Adrenal gland (tissue), 12 donors: ENCODE measurements around the gene SLC24A4. TPM values are rescaled to one million over a fixed set of nuclear protein-coding genes. Genes with fewer than 3 reads are reported as not detected.
A peak's percentile ranks its signal among the peaks of the same experiment; 100 is the strongest.

Experiments
- DNase-seq, 7 donors: peaks; one replicate each; pipeline ENCODE4 v3.0.0-alpha.2; 2019 to 2020
- H3K27ac ChIP-seq, 5 donors: fragments of 200-600 bp; sonication (generic) in 4 of 5; 1 replicate in 3 of 5; 2 replicates in 2 of 5; pipeline versions ENCODE4 v1.5.1 to v1.8.0; 2016 to 2020; ENCODE audit warnings: mild to moderate bottlenecking in 1 of 5
- H3K27me3 ChIP-seq: fragments of 200-600 bp; 2 replicates; pipeline ENCODE4 v1.8.0; 2021
- H3K36me3 ChIP-seq, 2 donors: fragments of 200-600 bp; replicated peaks in 1 of 2; 1 replicate in 1 of 2; 2 replicates in 1 of 2; pipeline versions ENCODE4 v1.5.1 to v1.8.0; 2018 to 2022
- H3K4me1 ChIP-seq, 2 donors: fragments of 200-600 bp; replicated peaks in 1 of 2; 1 replicate in 1 of 2; 2 replicates in 1 of 2; pipeline versions ENCODE4 v1.5.1 to v1.8.0; 2018 to 2021
- H3K4me3 ChIP-seq, 4 donors: fragments of 200-600 bp; sonication (generic) in 3 of 4; one replicate each; pipeline ENCODE4 v1.5.1; 2016 to 2018
- H3K9me3 ChIP-seq, 3 donors: fragments of 200-600 bp; sonication (generic) in 1 of 3; replicated peaks in 1 of 3; 1 replicate in 2 of 3; 2 replicates in 1 of 3; pipeline versions ENCODE4 v1.5.1 to v1.8.0; 2016 to 2021
- POLR2A ChIP-seq, 2 donors: fragments of 450-650 bp; IDR thresholded peaks; one replicate each; pipeline ENCODE4 v1.6.1; 2017; ENCODE audit warnings: antibody characterized with exemption in 2 of 2, mild to moderate bottlenecking in 2 of 2, moderate library complexity in 1 of 2
- WGBS, 4 donors: extraction: QIAGEN DNeasy Blood & Tissue Kit in 2 of 4; methylation state at CpG; one replicate each; pipeline versions ENCODE4 v1.1.5 to v1.1.7; 2013 to 2017; 5-methylcytosine and 5-hydroxymethylcytosine counted together
- intact Hi-C, 2 donors: fragments of 100-400 bp; cut with DNase I; formaldehyde crosslinking; loops; one replicate each; pipeline versions ENCODE4 v1.14.1 to v1.15.0; 2022 to 2023
- polyA plus RNA-seq, 3 donors: library from polyadenylated mRNA; stranded (reverse); fragments of 200-250 nt in 2 of 3; fragments of 350-450 nt in 1 of 3; fragmentation: Illumina TruSeq in 1 of 3; extraction: RNeasy Lipid Tissue Mini Kit (QIAGEN cat#74804) in 1 of 3; gene quantifications; one replicate each; pipeline ENCODE4 v1.2.3, GENCODE V29; 2013 to 2014
- total RNA-seq, 9 donors: library from RNA; depleted of rRNA in 4 of 9; stranded (reverse); fragments of >200 nt in 4 of 9; fragments of 120-200 nt in 1 of 9; fragmentation: NEBNext Ultra II Directional in 1 of 9; extraction: Animal tissue kit (Norgen Biotek cat#: 25700) in 1 of 9; gene quantifications; one replicate each; pipeline versions ENCODE4 v1.1.0 to v1.2.4, GENCODE V29; 2013 to 2023
- TF ChIP-seq, protein P1 (sequence below), 6 experiments: fragments of 450-650 bp in 4 of 6; fragments of 200-600 bp in 2 of 6; sonication (generic) in 1 of 6; IDR thresholded peaks; 1 replicate in 5 of 6; 2 replicates in 1 of 6; pipeline versions ENCODE4 v1.5.1 to v1.8.0; 2016 to 2021; ENCODE audit warnings: antibody characterized with exemption in 6 of 6, mild to moderate bottlenecking in 2 of 6, moderate library complexity in 1 of 6
- donor health status: healthy with polysubstance abuse.
- donor health status: Bipolar disorder and iron deficiency.
- donor health status: DM: yes; HTN: yes; CAD: no.
- donor health status: DM: no; HTN: no; CAD: no.
- donor health status: DM: no; HTN: no; CAD: no.
- donor health status: DM: yes; HTN: yes; CAD: no.

The SLC24A4 gene
- total and polyA plus RNA-seq, 12 donors: 0.09 to 1.9 (median 0.52) TPM

DNA sequence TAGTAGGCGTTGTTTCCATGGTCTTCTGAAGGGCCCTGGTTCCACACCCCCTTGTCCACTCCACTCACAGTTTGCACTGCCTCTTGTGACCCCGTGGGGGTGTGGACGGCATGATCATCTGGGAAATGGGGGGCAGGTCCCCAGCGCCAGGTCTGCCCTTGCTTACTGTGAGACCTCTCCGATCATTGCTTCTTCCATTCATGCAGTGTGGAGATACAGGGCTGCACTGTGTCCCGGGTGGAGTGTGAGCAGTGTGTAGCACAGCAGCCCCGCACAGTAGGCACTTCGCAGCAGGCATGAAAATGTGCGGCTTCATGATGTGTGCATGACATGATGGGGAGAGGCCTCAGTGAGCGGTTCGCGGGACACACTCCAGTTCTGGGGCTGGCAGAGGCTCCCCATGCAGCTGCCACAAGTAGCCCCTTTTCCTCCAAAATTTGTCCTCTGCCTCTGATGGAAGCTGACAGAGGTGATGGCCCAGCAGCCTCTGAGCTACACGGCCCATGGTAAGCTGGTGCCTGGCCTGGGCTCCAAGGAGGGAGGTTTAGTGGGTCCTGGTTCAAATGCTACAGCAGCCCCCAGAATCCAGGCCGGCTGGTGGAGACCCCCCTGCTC, 205.6 kb downstream of the SLC24A4 start:
- Histone ChIP-seq H3K27ac (peak overlapping the region in 3 of 5 donors; percentile 35 to 69 (median 68)), H3K4me1 (peaks cover 13 to 25% of the 10 kb centered on the region in 2 donors), H3K4me3 (no peak overlapping the region), H3K36me3 (no peaks in the 10 kb centered on the region), H3K9me3 (no peaks in the 10 kb centered on the region), H3K27me3 (no peaks in the 10 kb centered on the region)
- intact Hi-C loops: no loop called here
- TF ChIP-seq POLR2A (IDR thresholded peaks at IDR 0.05): no peak
- TF ChIP-seq, protein P1, sequence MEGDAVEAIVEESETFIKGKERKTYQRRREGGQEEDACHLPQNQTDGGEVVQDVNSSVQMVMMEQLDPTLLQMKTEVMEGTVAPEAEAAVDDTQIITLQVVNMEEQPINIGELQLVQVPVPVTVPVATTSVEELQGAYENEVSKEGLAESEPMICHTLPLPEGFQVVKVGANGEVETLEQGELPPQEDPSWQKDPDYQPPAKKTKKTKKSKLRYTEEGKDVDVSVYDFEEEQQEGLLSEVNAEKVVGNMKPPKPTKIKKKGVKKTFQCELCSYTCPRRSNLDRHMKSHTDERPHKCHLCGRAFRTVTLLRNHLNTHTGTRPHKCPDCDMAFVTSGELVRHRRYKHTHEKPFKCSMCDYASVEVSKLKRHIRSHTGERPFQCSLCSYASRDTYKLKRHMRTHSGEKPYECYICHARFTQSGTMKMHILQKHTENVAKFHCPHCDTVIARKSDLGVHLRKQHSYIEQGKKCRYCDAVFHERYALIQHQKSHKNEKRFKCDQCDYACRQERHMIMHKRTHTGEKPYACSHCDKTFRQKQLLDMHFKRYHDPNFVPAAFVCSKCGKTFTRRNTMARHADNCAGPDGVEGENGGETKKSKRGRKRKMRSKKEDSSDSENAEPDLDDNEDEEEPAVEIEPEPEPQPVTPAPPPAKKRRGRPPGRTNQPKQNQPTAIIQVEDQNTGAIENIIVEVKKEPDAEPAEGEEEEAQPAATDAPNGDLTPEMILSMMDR (IDR thresholded peaks at IDR 0.05): no peak
- DNase-seq: no peak
- WGBS, 4 donors: 91 to 95% (median 93%) methylated on average over 13 to 14 of the region's 14 CpGs

DNA sequence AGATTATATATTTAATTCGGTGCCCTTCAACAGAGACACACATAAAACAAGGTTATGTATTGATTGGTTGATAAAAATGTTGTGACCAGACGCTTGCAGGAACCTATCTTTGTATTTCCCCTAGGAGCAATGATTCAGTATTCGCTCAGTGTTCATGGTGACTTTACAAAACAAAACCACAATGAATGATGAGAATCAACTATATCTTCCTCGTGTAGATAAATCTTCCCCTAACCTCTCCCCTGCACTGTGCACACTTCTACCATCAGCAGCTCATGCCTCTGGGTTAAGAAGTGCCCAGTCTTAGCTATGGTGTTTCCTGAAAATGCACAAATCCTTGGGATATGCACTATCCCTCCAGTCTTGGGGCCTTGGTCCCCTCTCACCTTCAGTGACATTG, 206.9 kb downstream of the SLC24A4 start:
- 41 to 59% (median 46%) methylated on average over 4 of the region's 4 CpGs for WGBS, 4 donors
- Histone ChIP-seq H3K27ac (peak overlapping the region; percentile 13 to 69 (median 68)), H3K4me1 (peaks cover 6 to 18% of the 10 kb centered on the region in 2 donors), H3K36me3 (no peaks in the 10 kb centered on the region), H3K4me3 (no peak overlapping the region), H3K27me3 (no peaks in the 10 kb centered on the region), H3K9me3 (no peaks in the 10 kb centered on the region)
- no peak for TF ChIP-seq POLR2A (IDR thresholded peaks at IDR 0.05)
- TF ChIP-seq, protein P1 (IDR thresholded peaks at IDR 0.05): no peak
- intact Hi-C loops: no loop called here
- no peak for DNase-seq

DNA sequence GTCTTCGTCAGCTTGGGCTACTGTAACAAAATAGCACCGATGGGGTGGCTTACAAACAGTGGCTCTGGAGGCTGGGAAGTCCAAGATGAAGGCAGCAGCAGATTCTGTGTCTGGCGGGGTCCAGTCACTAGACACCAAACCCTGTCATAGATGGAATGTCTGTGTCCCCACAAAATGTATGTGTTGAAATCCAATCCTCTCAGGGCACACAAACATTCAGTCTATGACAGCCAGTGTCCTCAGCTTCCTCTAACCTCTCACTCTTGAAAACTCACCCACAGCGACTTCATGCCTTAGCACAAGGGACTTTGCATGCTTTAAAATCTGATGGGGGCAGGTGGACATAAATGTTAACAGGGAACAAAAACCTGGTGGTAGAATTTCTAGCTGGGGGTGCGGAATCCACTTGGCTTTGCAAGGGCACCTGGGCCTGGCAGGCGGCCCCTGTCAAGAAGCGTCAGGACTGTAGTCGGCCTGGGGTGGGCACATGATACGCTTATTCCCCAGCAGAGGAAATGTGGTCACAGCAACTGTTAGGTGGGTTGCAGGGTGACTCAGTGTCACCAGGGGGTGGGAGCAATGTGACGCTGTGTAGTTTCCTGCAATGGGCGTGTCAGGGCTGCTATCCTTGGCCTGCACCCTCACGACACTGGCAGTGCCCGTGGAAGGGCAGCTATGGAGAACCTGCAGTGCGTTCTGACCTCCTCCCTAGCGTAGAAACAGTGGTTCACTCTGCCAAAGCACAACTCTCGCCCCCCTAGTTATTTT, 208.3 kb downstream of the SLC24A4 start:
- no peaks in the 10 kb centered on the region for H3K9me3 ChIP-seq
- TF ChIP-seq POLR2A (IDR thresholded peaks at IDR 0.05): no peak
- TF ChIP-seq, protein P1 (IDR thresholded peaks at IDR 0.05): no peak
- no peaks in the 10 kb centered on the region for H3K36me3 ChIP-seq
- peaks cover 6 to 16% of the 10 kb centered on the region in 2 donors for H3K4me1 ChIP-seq
- DNase-seq: no peak
- intact Hi-C loops: no loop called here
- no peak overlapping the region for H3K4me3 ChIP-seq
- peak overlapping the region in 2 of 5 donors; percentile 3 to 16 for H3K27ac ChIP-seq
- WGBS, 4 donors: 75 to 89% (median 86%) methylated on average over 12 to 16 of the region's 16 CpGs
- no peaks in the 10 kb centered on the region for H3K27me3 ChIP-seq

DNA sequence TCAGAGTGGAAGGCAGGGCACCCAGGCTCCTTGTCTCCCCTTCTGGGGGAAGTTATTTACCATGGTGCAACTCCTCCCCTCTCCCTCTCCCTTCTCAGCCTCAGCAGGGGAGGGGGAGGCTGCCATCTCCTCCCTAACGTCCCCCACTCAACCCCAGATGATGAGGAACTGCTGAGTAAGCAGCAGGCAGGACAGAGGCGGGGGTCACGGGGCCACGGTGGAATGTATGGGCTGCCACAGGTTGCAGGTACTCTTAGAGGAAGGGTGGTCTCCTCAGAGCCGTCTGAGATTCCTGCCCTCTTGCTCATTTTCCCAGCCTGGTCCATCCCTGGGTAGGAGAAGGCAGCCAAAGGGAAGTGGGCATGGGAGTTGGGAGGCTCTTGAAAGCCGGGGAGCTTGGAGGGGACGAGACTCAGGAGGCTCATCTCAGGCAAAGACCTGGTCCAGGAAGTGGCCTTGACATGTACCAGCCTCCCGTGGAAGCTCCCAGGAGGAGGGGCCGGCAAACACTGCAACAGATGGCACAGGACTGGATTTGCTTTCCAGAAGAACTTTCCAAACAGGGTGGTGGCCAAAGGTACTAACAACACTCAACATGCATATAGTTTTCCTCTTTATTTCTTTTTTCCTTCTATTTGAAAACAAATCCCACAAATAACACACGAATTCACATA, 209.7 kb downstream of the SLC24A4 start:
- Histone ChIP-seq H3K36me3 (no peaks in the 10 kb centered on the region), H3K9me3 (no peaks in the 10 kb centered on the region), H3K4me1 (peaks cover 6 to 16% of the 10 kb centered on the region in 2 donors), H3K4me3 (no peak overlapping the region), H3K27me3 (no peaks in the 10 kb centered on the region), H3K27ac (peak overlapping the region in 1 of 5 donors; percentile 0)
- no peak for TF ChIP-seq POLR2A (IDR thresholded peaks at IDR 0.05)
- TF ChIP-seq, protein P1 (IDR thresholded peaks at IDR 0.05): no peak
- peak in 4 of 7 donors; percentile 49 to 65 (median 58) for DNase-seq
- intact Hi-C loops: no loop called here
- WGBS, 4 donors: 38 to 52% (median 46%) methylated on average over 8 to 10 of the region's 10 CpGs
